Heart right ventricle (tissue), 16 donors: ENCODE measurements around the gene FGR. TPM values are rescaled to one million over a fixed set of nuclear protein-coding genes. Genes with fewer than 3 reads are reported as not detected.

Experiments used
- ATAC-seq, 8 donors: fragments of 200-7000 bp; cut with Tn5 transposase; one replicate each; pipeline ENCODE4 v1.9.1; 2020; ENCODE audit warnings: mild to moderate bottlenecking in 8 of 8, moderate library complexity in 8 of 8, moderate number of reproducible peaks in 1 of 8
- DNase-seq, 2 donors: peaks; one replicate each; pipeline ENCODE4 v3.0.0-alpha.2; 2020
- H3K27ac ChIP-seq, 10 donors: fragments of 200-600 bp; sonication (generic) in 2 of 10; one replicate each; pipeline versions ENCODE4 v1.5.0 to v1.8.0; 2020 to 2022; ENCODE audit warnings: mild to moderate bottlenecking in 3 of 10
- H3K27me3 ChIP-seq, 7 donors: fragments of 200-600 bp; one replicate each; pipeline ENCODE4 v1.8.0; 2021 to 2022; ENCODE audit warnings: mild to moderate bottlenecking in 2 of 7
- H3K36me3 ChIP-seq, 9 donors: fragments of 200-600 bp; sonication (generic) in 1 of 9; one replicate each; pipeline versions ENCODE4 v1.5.0 to v1.8.0; 2020 to 2022; ENCODE audit warnings: mild to moderate bottlenecking in 2 of 9
- H3K4me1 ChIP-seq, 9 donors: fragments of 200-600 bp; sonication (generic) in 1 of 9; one replicate each; pipeline versions ENCODE4 v1.5.0 to v1.8.0; 2020 to 2022; ENCODE audit warnings: mild to moderate bottlenecking in 4 of 9
- H3K4me3 ChIP-seq, 10 donors: fragments of 200-600 bp; sonication (generic) in 2 of 10; one replicate each; pipeline versions ENCODE4 v1.5.0 to v1.8.0; 2020 to 2022; ENCODE audit warnings: mild to moderate bottlenecking in 7 of 10, moderate library complexity in 2 of 10
- H3K9me3 ChIP-seq, 11 donors: fragments of 200-600 bp in 10 of 11; sonication (generic) in 2 of 11; one replicate each; pipeline versions ENCODE4 v1.5.0 to v1.8.0; 2013 to 2022; ENCODE audit warnings: mild to moderate bottlenecking in 2 of 11, control low read depth in 1 of 11, moderate library complexity in 1 of 11
- CTCF ChIP-seq, 9 donors: fragments of 200-600 bp; sonication (generic) in 2 of 9; IDR thresholded peaks; one replicate each; pipeline versions ENCODE4 v1.5.0 to v1.8.0; 2021 to 2022; ENCODE audit warnings: antibody characterized with exemption in 9 of 9, mild to moderate bottlenecking in 5 of 9, moderate library complexity in 1 of 9
- WGBS, 2 donors: extraction: QIAGEN DNeasy Blood & Tissue Kit; methylation state at CpG; one replicate each; pipeline ENCODE4 v1.1.7; 2013; ENCODE audit warnings: inconsistent platforms in 1 of 2; 5-methylcytosine and 5-hydroxymethylcytosine counted together
- intact Hi-C, 10 donors: fragments of 100-400 bp; cut with DNase I; formaldehyde crosslinking; loops; one replicate each; pipeline versions ENCODE4 v1.11.1 to v1.14.2; 2022
- polyA plus RNA-seq, 2 donors: library from polyadenylated mRNA; stranded (reverse); fragments of 200-250 nt; gene quantifications; one replicate each; pipeline ENCODE4 v1.2.3, GENCODE V29; 2013
- total RNA-seq, 10 donors: library from RNA; stranded (reverse); fragmentation: NEBNext Ultra II Directional in 3 of 10; extraction: Animal tissue kit (Norgen Biotek cat#: 25700) in 3 of 10; gene quantifications; one replicate each; pipeline versions ENCODE4 v1.2.1 to v1.2.4, GENCODE V29; 2021 to 2023
- donor health status: Arrhythmogenic right ventricular cardiomyopathy.
- donor health status: ischemic (EF 13 %, LVEDD 7.1; RV severe dilation, severe dysfunction).
- donor health status: healthy with polysubstance abuse.
- donor health status: DM: no; HTN: yes; CAD: no.
- donor health status: DM: no; HTN: no; CAD: no.
- donor health status: ischemic (EF 25% LVEDD 6.9; RV normal size, moderate dysfunction).
- donor health status: ischemic (EF 25% LVEDD 5.7; RV mildly dilated, moderate dysfunction).
- donor health status: healthy.
- donor health status: DM: yes; HTN: yes; CAD: no.
- donor health status: Ischemic cardiomyopathy.
- donor health status: ischemic (EF 35%, LVEDD 5.7; RV mildly dilated, moderate dysfunction).
- donor health status: nonischemic (EF 11% LVEDD 7.7; RV severe dilation, severe dysfunction).
- donor health status: DM: yes; HTN: yes; CAD: no.
- donor health status: PGD.
- donor health status: ischemic (EF 29% LVEDD 5.4; RV normal size, mild dysfunction).
- donor health status: nonischemic (EF 23%, LVEDD 6.1; RV moderate dilation, normal function).

FGR gene
- total and polyA plus RNA-seq, 12 donors, result 1.4 to 11.0 (median 3.2) TPM

DNA sequence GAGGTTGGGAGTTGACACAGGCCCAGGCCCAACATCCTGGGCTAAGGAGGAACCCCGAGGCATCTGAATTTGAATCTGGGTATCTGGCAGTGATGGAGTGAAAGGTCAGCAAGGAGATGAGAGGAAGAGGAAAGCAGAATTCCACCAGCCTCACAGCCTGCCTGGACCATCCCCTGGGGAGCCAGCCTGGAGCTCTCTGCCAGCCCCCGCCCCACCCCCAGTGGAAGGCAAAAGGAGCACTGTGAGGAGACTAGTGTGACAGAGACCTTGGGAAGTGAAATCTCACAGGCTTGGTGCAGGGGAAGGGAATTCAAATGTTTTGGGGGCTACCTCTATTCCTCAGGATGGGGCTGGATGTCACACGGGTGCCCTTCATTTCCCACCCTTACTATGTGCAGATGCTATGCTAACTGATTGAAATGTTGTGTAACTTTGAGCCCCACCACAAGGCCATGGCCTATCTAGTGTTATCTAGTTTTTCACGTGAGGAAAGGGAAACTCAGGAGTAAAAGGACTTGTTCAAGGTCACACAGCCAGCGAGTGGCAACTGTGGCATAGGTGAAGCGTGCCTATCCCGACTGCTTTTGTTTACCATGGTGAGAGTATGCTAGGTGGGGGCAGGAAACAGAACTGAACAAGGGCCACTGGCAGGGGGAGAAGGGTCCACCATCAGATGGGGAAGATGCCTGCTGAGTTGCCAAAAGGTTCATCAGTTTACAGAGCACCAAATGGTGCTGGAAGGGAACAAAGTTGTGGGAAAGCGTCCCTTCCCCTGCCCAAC, 60.8 kb downstream of the FGR start:
- intact Hi-C loops, result no loop called here
- Histone ChIP-seq H3K27me3 (peaks cover 0 to 20% (median 0%) of the 10 kb centered on the region in 7 donors), H3K36me3 (no peaks in the 10 kb centered on the region), H3K27ac (peak overlapping the region; percentile 73 to 98 (median 93)), H3K4me1 (peaks cover 64 to 96% (median 89%) of the 10 kb centered on the region in 9 donors), H3K9me3 (no peaks in the 10 kb centered on the region), H3K4me3 (peak overlapping the region in 5 of 10 donors; percentile 52 to 57 (median 53))
- ATAC-seq (no peak), DNase-seq (peak in 1 of 2 donors; percentile 47)
- no peak for TF ChIP-seq CTCF (IDR thresholded peaks at IDR 0.05)
- WGBS, 2 donors, result 53 to 55% methylated on average over 8 of the region's 8 CpGs

DNA sequence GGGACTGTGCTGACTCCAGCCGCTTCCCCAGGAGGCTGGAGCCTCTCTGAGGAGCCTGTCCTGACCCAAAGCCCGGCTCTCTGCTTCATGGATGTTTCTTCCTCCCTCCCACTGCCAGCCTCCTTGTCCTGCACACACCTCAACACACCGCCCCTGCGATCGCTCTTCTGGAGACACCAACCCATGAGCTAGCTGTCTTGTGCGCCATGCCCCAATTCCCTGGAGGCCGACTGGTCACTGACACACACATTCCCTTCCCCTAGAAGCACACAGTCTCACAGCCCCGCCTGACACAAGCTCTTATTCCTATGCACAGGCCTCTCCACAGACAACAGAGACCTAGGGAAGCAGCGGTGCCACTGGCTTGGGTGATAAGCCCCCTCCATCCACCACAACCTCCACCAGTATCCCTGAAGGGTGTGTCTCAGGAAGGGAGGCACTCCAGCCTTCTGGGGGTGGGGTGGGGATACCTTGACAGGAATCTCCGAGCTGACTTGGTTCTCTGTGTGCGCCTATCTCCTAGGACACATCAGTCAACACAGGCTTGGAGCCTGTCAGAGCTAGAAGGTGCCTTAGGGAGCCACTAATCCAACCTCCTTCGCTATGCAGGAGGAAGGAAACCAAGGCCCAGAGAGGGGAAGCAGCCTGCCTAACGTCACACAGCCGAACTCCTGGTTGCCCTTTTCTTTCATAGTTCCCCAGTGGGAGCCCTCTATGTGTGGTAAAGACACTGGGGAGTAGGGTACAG, 62.1 kb downstream of the FGR start:
- peaks cover 0 to 20% (median 0%) of the 10 kb centered on the region in 7 donors for H3K27me3 ChIP-seq
- H3K27ac ChIP-seq, result peak overlapping the region; percentile 72 to 98 (median 93)
- peak overlapping the region in 2 of 10 donors; percentile 0 for H3K4me3 ChIP-seq
- DNase-seq (peak in 1 of 2 donors; percentile 31), ATAC-seq (no peak)
- intact Hi-C loops, result no loop called here
- peaks cover 0 to 3% (median 0%) of the 10 kb centered on the region in 9 donors for H3K36me3 ChIP-seq
- 46 to 51% methylated on average over 14 of the region's 14 CpGs for WGBS, 2 donors
- H3K9me3 ChIP-seq, result no peaks in the 10 kb centered on the region
- TF ChIP-seq CTCF (IDR thresholded peaks at IDR 0.05), result no peak
- H3K4me1 ChIP-seq, result peaks cover 69 to 97% (median 92%) of the 10 kb centered on the region in 9 donors

DNA sequence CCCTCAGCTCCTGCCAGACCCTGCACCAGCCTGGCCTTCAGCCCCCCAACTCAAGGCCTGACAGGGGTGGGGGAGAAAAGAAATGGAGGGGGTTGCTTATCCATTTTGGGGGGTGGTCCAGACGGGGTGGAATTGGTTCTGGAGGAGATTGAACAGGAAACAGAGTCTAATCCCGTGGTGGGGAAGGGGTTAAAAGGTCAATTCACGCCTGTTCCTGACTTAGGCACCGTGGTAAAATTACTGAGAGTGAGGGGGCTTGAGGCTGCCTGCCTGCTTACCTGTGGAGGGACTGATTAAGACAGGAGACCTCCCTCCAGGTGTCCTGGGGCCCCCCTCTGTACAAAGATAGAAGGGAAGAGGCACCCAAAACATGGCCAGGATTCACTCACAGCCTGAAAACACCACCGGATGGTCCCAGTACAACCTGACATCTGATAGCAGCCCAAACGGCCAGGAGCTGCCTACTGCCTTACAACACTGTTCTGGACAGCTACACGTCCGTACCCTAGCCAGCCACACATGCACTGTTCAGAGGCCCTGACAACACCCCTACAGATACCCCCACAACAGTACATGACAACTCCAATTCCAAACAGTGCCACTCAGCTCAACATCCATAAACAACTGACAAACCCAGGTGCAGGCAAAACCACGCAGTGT, 62.8 kb downstream of the FGR start:
- no peak for ATAC-seq
- Histone ChIP-seq H3K36me3 (peaks cover 0 to 4% (median 0%) of the 10 kb centered on the region in 9 donors), H3K27me3 (peaks cover 0 to 20% (median 0%) of the 10 kb centered on the region in 7 donors), H3K9me3 (no peaks in the 10 kb centered on the region), H3K4me1 (peaks cover 69 to 97% (median 92%) of the 10 kb centered on the region in 9 donors), H3K4me3 (peak overlapping the region in 1 of 10 donors; percentile 0), H3K27ac (peak overlapping the region; percentile 65 to 98 (median 93))
- DNase-seq, result no peak
- WGBS, 2 donors, result 12 to 19% methylated on average over 9 of the region's 9 CpGs
- TF ChIP-seq CTCF (IDR thresholded peaks at IDR 0.05), result no peak
- intact Hi-C loops, result no loop called here
